H1 (cell line): ENCODE measurements around the gene TBC1D25. TPM values are rescaled to one million over a fixed set of nuclear protein-coding genes. Genes with fewer than 3 reads are reported as not detected.

ENCODE experiments used
- CTCF ChIA-PET: fragments of 300-600 bp; sonication (Branson Sonifier 250); formaldehyde crosslinking; loops from one replicate; lab custom pipeline; 2021; ENCODE audit not compliant: partially characterized antibody; lab: Charles Lee
- POLR2A ChIA-PET: fragments of 300-600 bp; sonication (Branson Sonifier 250); formaldehyde crosslinking; loops from one replicate; lab custom pipeline; 2021; ENCODE audit warnings: inconsistent platforms; ENCODE audit not compliant: partially characterized antibody; lab: Charles Lee
- DNase-seq, 2 experiments: peaks; one replicate each; pipeline versions ENCODE4 v3.0.0 to v3.0.0-alpha.2; 2010 to 2022; ENCODE audit warnings: low spot score in 2 of 2, low read depth in 1 of 2, mixed read lengths in 1 of 2
- FAIRE-seq: peaks from 2 replicates; lab custom pipeline; 2011; peaks lifted over from hg19 to GRCh38; lab: Jason Lieb, UNC
- H2AFZ ChIP-seq: 2 replicates; pipeline ENCODE4 v1.8.1; 2012; ENCODE audit warnings: low read length, inconsistent platforms
- H2AK5ac ChIP-seq: 2 replicates; pipeline ENCODE4 v1.6.1; 2013; ENCODE audit warnings: low read depth, low read length
- H2BK120ac ChIP-seq: replicated peaks from 2 replicates; pipeline ENCODE3; 2013; ENCODE audit warnings: low read depth, low read length, inconsistent platforms
- H2BK12ac ChIP-seq: 2 replicates; pipeline ENCODE4 v1.6.1; 2013; ENCODE audit warnings: low read depth, low read length
- H2BK15ac ChIP-seq: 2 replicates; pipeline ENCODE4 v1.6.1; 2013; ENCODE audit warnings: low read length
- H2BK20ac ChIP-seq: 2 replicates; pipeline ENCODE4 v1.6.1; 2013; ENCODE audit warnings: low read length
- H2BK5ac ChIP-seq: 2 replicates; pipeline ENCODE4 v1.6.1; 2013; ENCODE audit warnings: low read depth, low read length
- H3K14ac ChIP-seq: 2 replicates; pipeline ENCODE4 v1.6.1; 2013; ENCODE audit warnings: inconsistent platforms; ENCODE audit not compliant: insufficient read length
- H3K18ac ChIP-seq: 2 replicates; pipeline ENCODE4 v1.6.1; 2013; ENCODE audit warnings: low read length; ENCODE audit errors: extremely low read depth
- H3K23ac ChIP-seq: 2 replicates; pipeline ENCODE4 v1.6.1; 2013; ENCODE audit warnings: inconsistent platforms; ENCODE audit not compliant: insufficient read length
- H3K23me2 ChIP-seq: 2 replicates; pipeline ENCODE4 v1.6.1; 2013; ENCODE audit warnings: low read depth, low read length
- H3K27ac ChIP-seq: 2 replicates; pipeline ENCODE4 v1.6.1; 2011; ENCODE audit warnings: low read depth, low read length, inconsistent platforms
- H3K27me3 ChIP-seq, 4 experiments: replicated peaks in 1 of 4; 1 replicate in 1 of 4; 2 replicates in 3 of 4; pipeline versions ENCODE4 v1.6.1 to v1.8.1; 2011 to 2013; ENCODE audit warnings: low read length in 3 of 4, mild to moderate bottlenecking in 3 of 4, inconsistent platforms in 2 of 4, mixed read lengths in 2 of 4, moderate library complexity in 1 of 4; ENCODE audit not compliant: control insufficient read depth in 3 of 4, insufficient read depth in 3 of 4; ENCODE audit errors: extremely low read depth in 1 of 4
- H3K36me3 ChIP-seq, 4 experiments: 2 replicates each; pipeline versions ENCODE4 v1.6.1 to v1.8.1; 2011 to 2013; ENCODE audit warnings: mild to moderate bottlenecking in 4 of 4, low read length in 3 of 4, moderate library complexity in 2 of 4, control low read depth in 1 of 4, inconsistent platforms in 1 of 4; ENCODE audit not compliant: insufficient read depth in 4 of 4, control insufficient read depth in 2 of 4
- H3K4ac ChIP-seq: replicated peaks from 2 replicates; pipeline ENCODE3; 2013; ENCODE audit warnings: low read length, low read depth, mixed read lengths, inconsistent platforms; ENCODE audit not compliant: insufficient read length
- H3K4me1 ChIP-seq, 4 experiments: replicated peaks in 1 of 4; 1 replicate in 1 of 4; 2 replicates in 3 of 4; pipeline versions ENCODE4 v1.6.1 to v1.8.1; 2011 to 2013; ENCODE audit warnings: low read length in 3 of 4, inconsistent platforms in 2 of 4, mixed read lengths in 1 of 4; ENCODE audit not compliant: insufficient read depth in 4 of 4, control insufficient read depth in 3 of 4
- H3K4me2 ChIP-seq, 2 experiments: 2 replicates each; pipeline versions ENCODE4 v1.6.1 to v1.8.1; 2011 to 2013; ENCODE audit warnings: low read depth in 2 of 2, low read length in 2 of 2, control low read depth in 1 of 2, inconsistent platforms in 1 of 2, mild to moderate bottlenecking in 1 of 2; ENCODE audit not compliant: insufficient read depth in 1 of 2
- H3K4me3 ChIP-seq, 4 experiments: fragments of 200-600, 300-600 bp in 1 of 4; sonication (generic), shearing (Covaris generic), sonication (Bioruptor Twin) in 1 of 4; 2 replicates each; pipeline versions ENCODE4 v1.5.1 to v1.8.1; 2011 to 2016; ENCODE audit warnings: low read length in 4 of 4, low read depth in 3 of 4, control low read depth in 2 of 4, inconsistent platforms in 2 of 4, mild to moderate bottlenecking in 2 of 4, mixed read lengths in 1 of 4, moderate library complexity in 1 of 4; ENCODE audit not compliant: insufficient read depth in 2 of 4; ENCODE audit errors: extremely low read depth in 1 of 4
- H3K56ac ChIP-seq: replicated peaks from 2 replicates; pipeline ENCODE3; 2013; ENCODE audit warnings: low read depth, mild to moderate bottlenecking, mixed read lengths, low read length, inconsistent platforms; ENCODE audit not compliant: insufficient read length
- H3K79me1 ChIP-seq: 2 replicates; pipeline ENCODE4 v1.6.1; 2013; ENCODE audit warnings: low read depth, low read length, control low read depth
- H3K79me2 ChIP-seq, 2 experiments: 2 replicates each; pipeline versions ENCODE4 v1.6.1 to v1.8.1; 2012 to 2013; ENCODE audit warnings: low read length in 2 of 2, mild to moderate bottlenecking in 2 of 2, inconsistent platforms in 1 of 2; ENCODE audit not compliant: insufficient read depth in 2 of 2, control insufficient read depth in 1 of 2
- H3K9ac ChIP-seq, 4 experiments: replicated peaks in 1 of 4; 1 replicate in 1 of 4; 2 replicates in 3 of 4; pipeline versions ENCODE4 v1.6.1 to v1.8.1; 2011 to 2013; ENCODE audit warnings: low read depth in 3 of 4, low read length in 3 of 4, control low read depth in 2 of 4, mild to moderate bottlenecking in 2 of 4, moderate library complexity in 2 of 4, inconsistent platforms in 1 of 4; ENCODE audit errors: extremely low read depth in 1 of 4
- H3K9me3 ChIP-seq, 2 experiments: 2 replicates each; pipeline versions ENCODE4 v1.6.1 to v1.8.1; 2012 to 2013; ENCODE audit warnings: mild to moderate bottlenecking in 2 of 2, moderate library complexity in 2 of 2, control low read depth in 1 of 2, inconsistent platforms in 1 of 2, low read depth in 1 of 2, low read length in 1 of 2, mixed read lengths in 1 of 2; ENCODE audit not compliant: insufficient read depth in 2 of 2
- H4K20me1 ChIP-seq, 2 experiments: replicated peaks in 1 of 2; 2 replicates each; pipeline versions ENCODE3 to v1.8.1; 2011 to 2013; ENCODE audit warnings: inconsistent platforms in 2 of 2, low read length in 2 of 2, mild to moderate bottlenecking in 1 of 2; ENCODE audit not compliant: insufficient read depth in 2 of 2, control insufficient read depth in 1 of 2
- H4K5ac ChIP-seq: 2 replicates; pipeline ENCODE4 v1.6.1; 2013; ENCODE audit warnings: low read length, low read depth, mixed read lengths, inconsistent platforms; ENCODE audit not compliant: insufficient read length
- H4K8ac ChIP-seq: 2 replicates; pipeline ENCODE4 v1.8.0; 2013; ENCODE audit warnings: mild to moderate bottlenecking, moderate library complexity, low read length, inconsistent platforms; ENCODE audit not compliant: insufficient read depth; ENCODE audit errors: extremely low read depth
- H4K91ac ChIP-seq: replicated peaks from 2 replicates; pipeline ENCODE3; 2013; ENCODE audit warnings: low read length, mixed read lengths, inconsistent platforms; ENCODE audit not compliant: insufficient read length
- ASH2L ChIP-seq: fragments of 200-600, 300-600 bp; sonication (generic); IDR thresholded peaks from one replicate; pipeline ENCODE4 v1.7.1; 2017; ENCODE audit warnings: low read length
- CBX5 ChIP-seq: fragments of 300-800, 300-1000 bp; sonication (generic); IDR thresholded peaks from 2 replicates; pipeline ENCODE4 v1.7.1; 2016; ENCODE audit warnings: antibody characterized with exemption, low read length, low read depth
- CHD1 ChIP-seq: IDR thresholded peaks from 2 replicates; pipeline ENCODE4 v1.6.1; 2012; ENCODE audit warnings: low read depth, low read length, improper control_type of control experiment
- EZH2 ChIP-seq: fragments of 200-600 bp; sonication (generic); IDR thresholded peaks from 2 replicates; pipeline ENCODE4 v1.7.1; 2012; ENCODE audit warnings: low read depth, mild to moderate bottlenecking, moderate library complexity, low read length, inconsistent platforms; ENCODE audit not compliant: severe bottlenecking
- RBBP5 ChIP-seq: IDR thresholded peaks from 2 replicates; pipeline ENCODE4 v1.7.1; 2012; ENCODE audit warnings: low read depth, mild to moderate bottlenecking, inconsistent platforms, low read length, moderate library complexity, borderline replicate concordance
- RFX5 ChIP-seq: IDR thresholded peaks from 2 replicates; pipeline ENCODE4 v1.6.1; 2011; ENCODE audit warnings: low read depth, low read length, improper control_type of control experiment, borderline replicate concordance
- SIRT6 ChIP-seq: IDR thresholded peaks from one replicate; pipeline ENCODE4 v1.7.1; 2012; ENCODE audit warnings: low read length, inconsistent platforms
- SIX5 ChIP-seq: IDR thresholded peaks from 2 replicates; pipeline ENCODE4 v1.6.1; 2011; ENCODE audit warnings: mild to moderate bottlenecking, low read depth, low read length
- TCF12 ChIP-seq: IDR thresholded peaks from 2 replicates; pipeline ENCODE4 v1.6.1; 2011; ENCODE audit warnings: low read depth, mild to moderate bottlenecking, low read length
- WGBS, 2 experiments: shearing (Covaris generic) in 1 of 2; methylation state at CpG; one replicate each; pipeline versions ENCODE4 v1.1.6 to v1.1.7; 2013 to 2015; ENCODE audit warnings: low lambda C conversion rate in 2 of 2, mixed read lengths in 2 of 2, inconsistent platforms in 1 of 2, low coverage in 1 of 2, missing lambda C conversion rate in 1 of 2; ENCODE audit not compliant: insufficient replicate concordance in 2 of 2, insufficient coverage in 1 of 2, insufficient read length in 1 of 2; ENCODE audit errors: extremely low coverage in 1 of 2, missing lambda C conversion rate in 1 of 2; 5-methylcytosine and 5-hydroxymethylcytosine counted together
- polyA plus RNA-seq, 7 experiments: library from polyadenylated mRNA; depleted of rRNA in 3 of 7; stranded (reverse) in 5 of 7; unstranded in 2 of 7; fragments of >200 nt in 5 of 7; fragments of 200-250 nt in 2 of 7; gene quantifications; 1 replicate in 5 of 7; 2 replicates in 1 of 7; 4 replicates in 1 of 7; pipeline versions ENCODE4 v1.2.1 to v1.2.3, GENCODE V29; 2011 to 2013; ENCODE audit warnings: missing spikeins in 2 of 7, mixed read lengths in 2 of 7
- total RNA-seq: library from RNA; stranded (reverse); fragmentation: NEBNext Ultra II Directional; extraction: Animal tissue kit (Norgen Biotek cat#: 25700); gene quantifications from 2 replicates; pipeline ENCODE4 v1.2.1, GENCODE V29; 2021

Gene TBC1D25
- total and polyA plus RNA-seq, 2 of the 8 experiments (the other 6 are each of a cell fraction or from before 2014, with no cell fraction given), result 6.5 to 6.8 TPM

DNA sequence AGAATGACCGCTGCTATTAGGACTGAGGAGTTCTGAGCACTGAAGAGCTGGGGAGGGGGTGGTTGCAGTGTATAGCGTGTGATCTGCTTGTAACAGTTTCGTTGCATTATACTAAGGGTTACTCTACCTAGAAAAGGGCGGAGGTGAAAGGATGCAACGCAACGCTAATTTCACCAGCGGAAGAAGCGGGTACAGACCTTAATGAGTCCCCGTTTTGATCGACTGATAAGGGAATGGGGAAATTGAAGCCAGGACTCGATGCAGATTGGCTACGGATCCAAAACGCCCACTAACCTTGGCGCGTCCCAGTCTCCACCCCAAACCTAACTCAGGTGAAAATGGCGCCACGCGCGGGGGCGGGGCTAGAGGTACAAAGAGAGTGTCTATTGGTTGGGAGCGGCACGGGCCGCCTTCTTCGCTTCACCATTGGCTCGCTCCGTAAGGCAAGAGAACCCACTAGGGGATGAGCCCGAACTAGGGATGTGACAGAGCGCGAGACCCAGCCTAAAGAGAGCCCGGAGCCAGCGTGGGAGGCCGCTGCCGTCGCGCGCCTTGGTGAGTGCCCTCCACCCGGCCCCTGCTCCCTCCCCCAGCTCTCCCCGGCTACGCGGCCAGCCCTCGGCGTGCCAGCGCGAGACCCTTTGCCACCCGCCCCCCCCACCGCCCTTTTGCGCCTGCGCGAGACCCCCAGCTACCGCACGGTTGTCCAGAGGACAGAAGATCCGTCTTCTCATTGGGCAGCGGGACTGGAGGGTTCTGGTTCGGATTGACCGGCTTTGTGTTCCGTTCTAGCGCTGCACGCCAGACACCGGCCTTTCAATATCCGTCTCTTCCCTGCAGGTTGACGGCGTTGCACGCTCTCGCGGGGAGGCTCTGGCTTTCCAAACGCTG, 17.9 kb upstream of the TBC1D25 start, which contains the start of gene EBP:
Gene EBP, plus strand, starts transcription at position 456 of the 891 bp plus-strand sequence. CDS start 1,964 bp downstream, outside the sequence.
- peak; percentile 70 to 88 for DNase-seq
- Histone ChIP-seq H4K5ac (peak within 1 kb of the TSS; percentile 66), H2BK15ac (no peak within 1 kb of the TSS), H3K23me2 (peaks cover 2% of the 10 kb centered on the region; the same call in 1 of the 2 replicates), H4K91ac (no peak within 1 kb of the TSS), H3K36me3 (peaks cover 2 to 19% (median 8%) of the 10 kb centered on the region in 4 experiments), H2AK5ac (no peak within 1 kb of the TSS; the same call in 1 of the 2 replicates), H3K9ac (peak within 1 kb of the TSS; percentile 66 to 86 (median 80)), H3K27me3 (no peaks in the 10 kb centered on the region), H3K79me2 (peaks cover 0 to 9% of the 10 kb centered on the region in 2 experiments; a peak in 2 of 4 replicates), H3K27ac (peak within 1 kb of the TSS; percentile 79), H3K4ac (peak within 1 kb of the TSS; percentile 32), H2BK120ac (peak within 1 kb of the TSS; percentile 72), H2BK12ac (0 out of 2 replicates have a peak within 1 kb of the TSS, but pooled peaks have one; percentile 19), H3K23ac (no peak within 1 kb of the TSS), H4K20me1 (no peaks in the 10 kb centered on the region), H3K56ac (peak within 1 kb of the TSS; percentile 39), H3K4me2 (peak within 1 kb of the TSS; percentile 58 to 84), H3K9me3 (no peaks in the 10 kb centered on the region), H2BK20ac (no peak within 1 kb of the TSS), H4K8ac (peak within 1 kb of the TSS; percentile 68; the same call in 1 of the 2 replicates), H2BK5ac (peak within 1 kb of the TSS; percentile 85; the same call in 1 of the 2 replicates), H3K18ac (peak within 1 kb of the TSS; percentile 78; the same call in 1 of the 2 replicates), H3K14ac (no peak within 1 kb of the TSS), H3K79me1 (no peaks in the 10 kb centered on the region), H3K4me3 (peak within 1 kb of the TSS; percentile 70 to 83 (median 74)), H2AFZ (peak within 1 kb of the TSS; percentile 83; the same call in 1 of the 2 replicates), H3K4me1 (peaks cover 0 to 5% (median 0%) of the 10 kb centered on the region in 4 experiments; a peak in 1 of 7 replicates)
- FAIRE-seq, result peak; percentile 28
- ChIA-PET POLR2A (interaction anchor here (0.8 to 1.4 kb wide), 5 partner anchors 10 to 66 kb away, joined by 3 to 5 read pairs (median 3); partner anchors contain the start of gene RBM3), CTCF (no interaction called here)
- 3% methylated on average over 35 of the region's 66 CpGs; no CpG with 5 or more reads in 1 of the 2 experiments for WGBS, 2 experiments
- TF ChIP-seq SIX5 (no peak), CBX5 (no peak), CHD1 (no peak), TCF12 (no peak), SIRT6 (no peak), EZH2 (no peak), RFX5 (no peak), RBBP5 (no peak), ASH2L (no peak)
